GF-D8 (cell line): ENCODE measurements around the gene RNF141.

ENCODE experiments used
- DNase-seq: peaks from one replicate; lab custom pipeline; 2025; lab: John Stamatoyannopoulos, UW

The RNF141 gene

DNA sequence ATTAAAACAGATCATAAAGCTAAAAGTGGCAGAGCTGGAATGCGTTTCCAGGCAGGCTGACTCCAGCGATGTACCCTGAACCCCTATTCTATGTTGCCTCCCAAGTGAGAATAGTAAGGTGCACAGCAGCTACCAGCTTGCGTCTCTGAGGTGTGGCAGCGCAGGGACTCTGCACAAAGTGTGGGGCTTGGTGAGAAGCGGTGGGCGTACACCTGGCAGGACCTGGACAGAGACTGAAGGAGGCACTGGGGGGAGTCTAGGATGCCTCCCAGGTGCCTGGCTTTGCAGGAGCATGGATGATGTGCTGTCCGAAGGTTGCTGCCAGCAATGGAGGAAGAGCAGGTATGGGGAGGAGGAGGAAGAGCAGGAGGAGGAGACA is 43.0 kb downstream of the RNF141 start:
- no peak for DNase-seq

- no peak for DNase-seq
These were observed 43.5 kb downstream of the RNF141 start for GRCh38 chr11:10497371-10498021.

GRCh38 chr11:10496296-10496936 is 44.6 kb downstream of the RNF141 start:
- DNase-seq: no peak

DNA sequence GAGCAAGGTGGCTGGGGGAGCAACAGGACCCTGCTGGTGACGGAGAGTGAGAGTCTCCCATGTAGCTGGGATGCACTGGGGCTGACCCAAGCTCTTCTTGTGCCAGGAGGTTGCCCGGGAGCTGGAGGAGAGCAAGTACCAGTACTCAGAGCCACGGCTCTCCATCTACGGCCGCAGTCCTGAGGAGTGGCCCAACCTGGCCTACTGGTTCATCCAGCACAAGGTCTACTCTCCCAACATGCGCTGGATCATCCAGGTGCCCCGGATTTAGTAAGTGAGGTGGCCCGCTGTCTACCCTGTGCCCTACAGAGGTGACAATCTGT is 45.6 kb downstream of the RNF141 start:
- no peak for DNase-seq

- no peak for DNase-seq
These were observed 46.1 kb downstream of the RNF141 start for GRCh38 chr11:10494636-10495463.

DNA sequence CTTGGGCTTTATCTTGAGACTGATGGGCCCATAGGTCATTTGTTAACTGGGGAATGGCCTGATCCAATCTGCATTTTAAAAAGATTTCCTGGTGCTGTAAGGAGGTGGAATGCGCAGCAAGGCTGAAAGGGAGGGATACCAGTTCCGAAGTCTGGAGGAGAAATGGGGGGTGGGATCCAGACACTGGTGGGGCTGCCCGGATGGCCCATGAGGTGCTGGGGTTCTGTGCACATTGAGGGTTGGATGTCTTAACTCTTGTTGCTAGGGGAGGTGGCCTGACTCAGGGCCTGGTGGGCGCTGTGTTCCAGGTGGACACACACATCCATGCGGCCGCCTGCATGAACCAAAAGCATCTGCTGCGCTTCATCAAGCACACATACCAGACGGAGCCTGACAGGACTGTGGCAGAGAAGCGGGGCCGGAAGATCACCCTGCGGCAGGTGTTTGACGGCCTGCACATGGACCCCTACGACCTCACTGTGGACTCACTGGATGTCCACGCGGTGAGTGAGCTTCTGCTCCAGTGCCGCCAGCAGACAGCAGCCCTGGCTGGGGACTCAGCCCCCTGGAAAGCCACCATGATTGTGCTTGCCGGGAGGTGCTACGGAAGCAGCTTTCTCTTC is 47.8 kb downstream of the RNF141 start:
- no peak for DNase-seq

- no peak for DNase-seq
These were observed 48.9 kb downstream of the RNF141 start for GRCh38 chr11:10492084-10492483.

DNA sequence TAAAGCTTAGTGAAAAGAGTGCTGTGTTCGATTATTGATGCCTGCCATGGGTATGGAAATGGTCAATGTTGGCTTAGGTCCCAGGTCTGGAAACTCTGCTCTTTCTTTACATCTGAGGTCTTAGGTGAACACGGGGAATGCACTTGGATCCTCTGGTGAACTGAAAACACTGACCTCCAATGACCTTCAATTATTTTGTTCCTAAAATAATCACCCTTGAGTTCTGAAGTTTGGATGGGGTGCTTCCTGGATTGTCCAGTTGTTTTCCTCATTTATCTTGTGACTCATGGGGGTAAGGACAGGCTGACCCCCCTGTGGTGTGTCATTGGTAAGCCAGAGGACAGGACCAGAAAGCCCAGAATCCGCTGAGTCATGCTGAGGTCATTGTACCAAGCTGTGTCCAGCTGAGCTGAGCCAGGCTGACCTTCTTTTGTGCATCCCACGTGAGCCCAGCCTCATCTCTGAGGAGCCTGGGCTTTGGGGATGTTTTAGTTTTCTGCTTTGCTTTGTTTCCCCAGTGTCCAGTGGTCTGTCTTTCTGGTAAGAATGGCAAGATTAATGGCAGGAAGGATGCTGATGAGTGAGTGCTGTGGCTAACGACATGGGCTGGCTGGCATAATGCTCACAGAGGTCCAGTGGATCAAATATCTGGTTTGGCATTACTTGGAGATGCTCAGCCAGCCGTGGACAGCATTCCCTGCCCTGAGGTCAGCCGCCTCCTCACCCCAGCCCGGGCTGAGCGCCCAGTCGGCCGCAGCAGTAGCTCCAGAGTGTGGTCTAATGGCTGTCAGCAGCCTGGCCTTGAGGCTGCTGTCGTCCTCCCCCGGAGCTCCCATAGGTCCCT is 50.4 kb downstream of the RNF141 start:
- DNase-seq: no peak

- DNase-seq: no peak
These were observed 51.0 kb downstream of the RNF141 start for GRCh38 chr11:10490032-10490397.

DNA sequence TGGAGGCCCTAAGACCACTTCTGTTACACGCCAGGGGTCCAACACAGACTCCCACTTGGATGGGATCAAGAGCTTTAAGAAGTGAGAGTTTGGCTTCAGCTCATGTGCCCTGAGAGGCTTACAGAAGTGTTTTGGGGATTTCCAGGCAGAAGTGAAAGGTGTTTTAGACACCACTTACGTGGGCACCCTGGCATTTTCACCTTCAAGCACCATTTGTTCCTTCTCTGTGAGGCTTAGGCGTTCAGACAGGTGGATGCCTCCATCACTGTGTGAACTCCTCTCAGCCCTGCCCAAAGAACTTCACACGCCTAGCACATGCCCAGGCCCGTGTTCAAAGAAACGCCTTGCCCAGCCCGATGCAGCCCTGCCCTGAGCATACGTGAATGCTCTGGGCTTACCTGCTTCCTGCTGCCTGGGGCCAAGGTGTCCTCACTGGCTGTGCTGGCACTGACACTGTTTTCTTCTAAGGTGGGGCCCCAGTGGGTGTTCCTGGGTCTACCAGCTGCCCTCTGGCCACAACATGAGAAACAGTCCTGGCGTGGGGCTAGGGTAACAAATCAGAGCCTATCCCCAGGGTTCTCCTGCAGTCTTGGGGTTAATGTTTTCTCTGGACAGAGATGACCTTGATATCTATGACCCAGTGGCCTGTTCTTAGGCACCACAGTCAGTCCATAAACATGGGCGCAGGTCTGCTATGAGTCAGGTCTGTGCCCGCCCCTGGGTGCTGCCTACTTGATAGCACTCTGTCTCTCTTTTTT is 51.9 kb downstream of the RNF141 start:
- no peak for DNase-seq

DNA sequence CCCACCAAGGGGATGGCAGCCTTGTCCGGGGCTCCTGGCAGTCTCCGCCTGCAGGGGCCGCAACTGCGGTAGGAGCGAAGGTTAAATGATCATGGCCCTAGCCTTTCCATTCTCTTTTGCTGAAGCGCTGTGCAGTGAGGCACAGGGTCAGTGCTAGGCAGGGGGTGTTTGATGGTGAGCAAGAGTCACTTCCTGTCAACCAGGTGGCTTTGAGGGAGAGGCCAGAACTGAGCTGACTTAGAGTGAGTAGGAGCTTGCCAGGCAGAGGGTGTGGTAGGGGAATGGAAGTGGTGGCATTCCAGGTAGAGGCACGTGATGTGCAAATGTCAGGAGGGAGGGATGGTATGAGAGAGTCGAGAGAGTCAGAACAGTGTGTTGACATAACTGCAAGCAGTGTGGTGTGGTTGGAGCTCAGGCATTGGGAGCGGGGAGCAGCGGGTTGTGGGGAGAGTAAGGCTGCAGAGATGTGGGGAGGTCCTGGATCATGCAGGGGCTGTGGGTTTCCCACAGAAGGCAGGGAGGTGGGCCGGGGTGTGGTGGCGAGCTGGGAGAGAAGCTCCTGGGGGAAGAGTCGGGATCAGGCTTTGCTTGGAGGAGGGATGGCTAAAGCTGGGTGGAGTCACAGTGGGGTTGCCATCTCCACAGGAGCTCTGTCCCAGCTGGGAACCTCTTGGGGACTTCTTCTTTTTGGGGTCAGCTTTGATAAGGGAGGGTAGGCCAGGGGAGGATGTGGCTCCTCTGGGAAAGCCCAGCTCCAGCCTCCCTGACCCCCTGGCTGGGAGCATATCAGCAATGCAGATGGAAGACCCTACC is 52.7 kb downstream of the RNF141 start:
- no peak for DNase-seq

GRCh38 chr11:10487002-10487647 is 53.9 kb downstream of the RNF141 start:
- DNase-seq: no peak

GRCh38 chr11:10486161-10486840 is 54.7 kb downstream of the RNF141 start:
- DNase-seq: no peak

DNA sequence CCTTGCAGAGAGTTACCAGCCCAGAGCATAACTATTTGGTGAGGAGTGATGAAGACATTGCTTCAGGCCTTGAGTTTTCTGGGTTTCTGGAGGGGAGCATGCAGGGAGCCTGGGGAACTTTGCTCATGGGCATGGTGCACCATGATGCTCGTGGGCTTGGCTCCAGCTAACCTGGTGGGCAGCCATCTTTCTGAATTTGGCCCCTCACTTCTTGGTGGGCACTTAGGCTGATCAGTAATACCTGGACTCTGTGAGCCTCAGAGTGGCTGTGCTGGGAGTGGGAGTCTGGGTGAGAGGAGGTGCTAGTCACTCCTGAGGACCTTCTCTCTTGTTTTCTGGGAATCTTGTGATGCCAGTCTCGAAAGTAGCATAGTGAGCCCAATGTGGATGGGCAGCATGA is 55.3 kb downstream of the RNF141 start:
- DNase-seq: no peak

GRCh38 chr11:10484461-10485180 is 56.4 kb downstream of the RNF141 start:
- no peak for DNase-seq

DNA sequence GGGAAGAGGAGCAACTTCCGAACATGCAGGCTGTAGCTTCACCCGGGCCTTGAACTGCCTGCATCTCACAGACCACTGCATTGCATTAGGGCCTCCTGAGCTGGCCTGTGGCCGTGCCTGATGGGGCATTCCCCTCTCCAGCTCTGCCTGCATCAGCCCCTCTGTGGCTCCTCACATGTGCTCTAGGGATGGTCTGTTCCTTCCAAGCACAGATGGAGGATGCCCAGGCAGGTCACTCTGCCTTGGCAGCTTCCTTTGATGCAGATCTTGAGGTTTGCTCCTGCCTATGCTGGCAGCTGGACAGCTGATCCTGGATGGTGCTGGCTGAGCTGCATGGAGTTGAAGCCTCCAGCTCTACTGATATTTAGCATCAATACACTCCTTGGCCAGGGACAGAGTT is 57.4 kb downstream of the RNF141 start:
- DNase-seq: no peak

- no peak for DNase-seq
These were observed 57.8 kb downstream of the RNF141 start for GRCh38 chr11:10483174-10483573.

GRCh38 chr11:10481560-10482349 is 59.2 kb downstream of the RNF141 start:
- no peak for DNase-seq
